Measurements from ENCODE around the gene ADAM11.

DNA sequence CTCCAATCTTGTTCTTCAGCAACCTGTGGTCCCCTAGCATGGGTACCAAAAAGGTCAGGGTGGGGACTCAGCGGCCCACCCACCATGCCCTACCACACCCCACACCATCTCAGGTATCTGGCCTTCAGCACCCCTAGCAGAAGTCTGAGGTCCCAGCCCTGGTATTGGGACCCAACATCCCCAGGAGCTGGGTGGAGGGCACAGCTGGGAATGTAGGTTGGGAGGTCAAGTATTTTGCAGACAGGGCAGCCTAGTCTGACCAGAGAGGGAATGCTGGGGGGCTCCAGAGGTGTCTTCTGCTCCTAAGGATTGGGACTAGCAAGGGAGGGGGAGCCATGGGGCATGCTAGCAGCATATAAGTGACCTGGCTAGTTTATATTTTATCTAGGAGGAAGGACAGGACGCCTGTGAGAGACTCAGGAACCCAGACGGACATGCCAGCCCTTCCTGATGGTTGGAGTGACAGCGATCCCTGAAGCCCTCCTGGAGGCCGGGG is 822 bp upstream of the ADAM11 start:
- TF ChIP-seq RAD21 (conservative IDR thresholded peaks at IDR 0.05 in 1 of 2, IDR thresholded peaks at IDR 0.05 in 1 of 2) (no peak), CTCF (IDR thresholded peaks at IDR 0.05) (no peak), KDM5A (IDR thresholded peaks at IDR 0.05) (no peak), FOSB (CRISPR knock-in tag; IDR thresholded peaks at IDR 0.05) (no peak), BHLHE40 (IDR thresholded peaks at IDR 0.05; ENCODE audit: low read depth, low read length) (no peak), USF2 (IDR thresholded peaks at IDR 0.05) (no peak), POLR2A (IDR thresholded peaks at IDR 0.05; ENCODE audit: low read length) (no peak), HOXB13 (CRISPR knock-in tag; IDR thresholded peaks at IDR 0.05; ENCODE audit: low read depth) (no peak), REST (IDR thresholded peaks at IDR 0.05) (no peak), EP300 (IDR thresholded peaks at IDR 0.05) (no peak)
- TF ChIP-seq, protein P1, sequence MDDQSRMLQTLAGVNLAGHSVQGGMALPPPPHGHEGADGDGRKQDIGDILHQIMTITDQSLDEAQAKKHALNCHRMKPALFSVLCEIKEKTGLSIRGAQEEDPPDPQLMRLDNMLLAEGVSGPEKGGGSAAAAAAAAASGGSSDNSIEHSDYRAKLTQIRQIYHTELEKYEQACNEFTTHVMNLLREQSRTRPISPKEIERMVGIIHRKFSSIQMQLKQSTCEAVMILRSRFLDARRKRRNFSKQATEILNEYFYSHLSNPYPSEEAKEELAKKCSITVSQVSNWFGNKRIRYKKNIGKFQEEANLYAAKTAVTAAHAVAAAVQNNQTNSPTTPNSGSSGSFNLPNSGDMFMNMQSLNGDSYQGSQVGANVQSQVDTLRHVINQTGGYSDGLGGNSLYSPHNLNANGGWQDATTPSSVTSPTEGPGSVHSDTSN (IDR thresholded peaks at IDR 0.05) = no peak

All from A549 (cell line).